ENCODE data around the gene STARD3. TPM values are rescaled to one million over a fixed set of nuclear protein-coding genes. Genes with fewer than 3 reads are reported as not detected.

The STARD3 gene
- total and polyA plus RNA-seq, 2 of the 13 experiments (the other 11 are each of a cell fraction or from before 2014, with no cell fraction given) = 34.6 to 100 TPM

GRCh38 chr17:39641097-39641496, 4.2 kb downstream of the STARD3 start:
- no peak overlapping the region for H3K4me2 ChIP-seq (ENCODE audit: low read depth, low read length)
- intact Hi-C loops (cut with micrococcal nuclease; ENCODE audit: unreplicated experiment) = no loop called here
- CTCF ChIA-PET (ENCODE audit: low intra/inter-chr PET ratio, low total read pairs) = no interaction called here

GRCh38 chr17:39641883-39642282, 4.9 kb downstream of the STARD3 start:
- Histone ChIP-seq H3K4me1 (ENCODE audit: insufficient read depth, low read length) (peaks cover 56% of the 10 kb centered on the region), H3K4me2 (ENCODE audit: low read depth, low read length) (no peak overlapping the region), H2AFZ (ENCODE audit: low read length) (no peak overlapping the region), H3K4me3 (replicated peaks in 1 of 3; ENCODE audit: insufficient read depth in 1 of 3, low read depth in 2 of 3, low read length in 3 of 3) (no peak overlapping the region), H3K79me2 (ENCODE audit: insufficient read depth, low read length) (peaks cover 60% of the 10 kb centered on the region), H3K36me3 (replicated peaks in 1 of 2; ENCODE audit: control insufficient read depth in 1 of 2, insufficient read depth in 2 of 2, low read length in 2 of 2) (peaks cover 0 to 2% of the 10 kb centered on the region in 2 experiments; a peak in 2 of 5 replicates), H3K9ac (ENCODE audit: insufficient read depth, low read depth, low read length) (no peak overlapping the region), H4K20me1 (ENCODE audit: insufficient read depth, low read length) (peaks cover 3% of the 10 kb centered on the region), H3K27ac (ENCODE audit: extremely low read length, insufficient read depth, low read length) (no peak overlapping the region), H3K27me3 (ENCODE audit: control insufficient read depth in 1 of 2, insufficient read depth in 2 of 2, low read length in 2 of 2) (no peaks in the 10 kb centered on the region; a peak in 1 of 5 replicates), H3K9me3 (ENCODE audit: low read length) (no peaks in the 10 kb centered on the region)
- FAIRE-seq = no peak
- in situ Hi-C loops (cut with HindIII; ENCODE audit: extremely low pct_ligation_motif_present, low pct_unique_long_range_greater_than_20kb) (no loop called here), intact Hi-C loops (cut with micrococcal nuclease; ENCODE audit: unreplicated experiment) (no loop called here)
- no peak for ATAC-seq
- TF ChIP-seq TAF15 (IDR thresholded peaks at IDR 0.05; ENCODE audit: low read depth, low read length, poor library complexity, severe bottlenecking) = no peak
- TF ChIP-seq ZBTB25 (CRISPR knock-in tag; IDR thresholded peaks at IDR 0.05) = no peak
- no TSS peak for BruUV-seq (replicated peaks)
- DNase-seq (ENCODE audit: low spot score) = no peak
- CTCF ChIA-PET (ENCODE audit: low intra/inter-chr PET ratio, low total read pairs) = no interaction called here
- 92% methylated on average over 7 of the region's 7 CpGs for WGBS (ENCODE audit: low lambda C conversion rate)
- POLR2A ChIA-PET = no interaction called here

More at GRCh38 chr17:39641097-39641496, 4.2 kb downstream of the STARD3 start:
- whole genome bisulfite sequencing (ENCODE audit: low lambda C conversion rate) = 92% methylated on average over 4 of the region's 4 CpGs
- POLR2A ChIA-PET = no interaction called here
- H3K27me3 ChIP-seq (ENCODE audit: control insufficient read depth in 1 of 2, insufficient read depth in 2 of 2, low read length in 2 of 2) = no peaks in the 10 kb centered on the region; a peak in 1 of 5 replicates
- H3K9ac ChIP-seq (ENCODE audit: insufficient read depth, low read depth, low read length) = no peak overlapping the region
- in situ Hi-C loops (cut with HindIII; ENCODE audit: extremely low pct_ligation_motif_present, low pct_unique_long_range_greater_than_20kb) = no loop called here
- peaks cover 0 to 2% of the 10 kb centered on the region in 2 experiments; a peak in 2 of 5 replicates for H3K36me3 ChIP-seq (replicated peaks in 1 of 2; ENCODE audit: control insufficient read depth in 1 of 2, insufficient read depth in 2 of 2, low read length in 2 of 2)
- no TSS peak for BruUV-seq (replicated peaks)
- no peak overlapping the region for H3K27ac ChIP-seq (ENCODE audit: extremely low read length, insufficient read depth, low read length)
- FAIRE-seq (no peak), ATAC-seq (no peak), DNase-seq (ENCODE audit: low spot score) (no peak)
- H3K9me3 ChIP-seq (ENCODE audit: low read length) = no peaks in the 10 kb centered on the region
- peaks cover 3% of the 10 kb centered on the region for H4K20me1 ChIP-seq (ENCODE audit: insufficient read depth, low read length)
- H3K4me3 ChIP-seq (replicated peaks in 1 of 3; ENCODE audit: insufficient read depth in 1 of 3, low read depth in 2 of 3, low read length in 3 of 3) = no peak overlapping the region
- peaks cover 63% of the 10 kb centered on the region for H3K4me1 ChIP-seq (ENCODE audit: insufficient read depth, low read length)
- H3K79me2 ChIP-seq (ENCODE audit: insufficient read depth, low read length) = peaks cover 60% of the 10 kb centered on the region
- TF ChIP-seq ZNF75D (CRISPR knock-in tag; IDR thresholded peaks at IDR 0.05; ENCODE audit: borderline replicate concordance) = 0 out of 2 replicates have a peak, but pooled peaks have one; percentile 4
- TF ChIP-seq TBL1XR1 (IDR thresholded peaks at IDR 0.05; ENCODE audit: borderline replicate concordance, low read length, partially characterized antibody) = no peak
- H2AFZ ChIP-seq (ENCODE audit: low read length) = no peak overlapping the region

Data from HepG2 (cell line).